HG02840 (cell line): ENCODE results near the gene TPK1.
"Not testable (repeated sequence)": the region's sequence is repeated elsewhere in the genome, so short reads cannot be mapped to it uniquely, and the experiment has no call there.

ENCODE experiments used
- ATAC-seq: cut with Tn5 transposase; IDR thresholded peaks from one replicate; pipeline ENCODE4 v1.9.1; 2021; ENCODE audit warnings: mild to moderate bottlenecking, moderate library complexity, moderate number of reproducible peaks; ENCODE audit not compliant: unreplicated experiment, low FRiP score

Gene TPK1

GRCh38 chr7:144438759-144439158 lies 397.1 kb downstream of the TPK1 start:
- no peak for ATAC-seq

DNA sequence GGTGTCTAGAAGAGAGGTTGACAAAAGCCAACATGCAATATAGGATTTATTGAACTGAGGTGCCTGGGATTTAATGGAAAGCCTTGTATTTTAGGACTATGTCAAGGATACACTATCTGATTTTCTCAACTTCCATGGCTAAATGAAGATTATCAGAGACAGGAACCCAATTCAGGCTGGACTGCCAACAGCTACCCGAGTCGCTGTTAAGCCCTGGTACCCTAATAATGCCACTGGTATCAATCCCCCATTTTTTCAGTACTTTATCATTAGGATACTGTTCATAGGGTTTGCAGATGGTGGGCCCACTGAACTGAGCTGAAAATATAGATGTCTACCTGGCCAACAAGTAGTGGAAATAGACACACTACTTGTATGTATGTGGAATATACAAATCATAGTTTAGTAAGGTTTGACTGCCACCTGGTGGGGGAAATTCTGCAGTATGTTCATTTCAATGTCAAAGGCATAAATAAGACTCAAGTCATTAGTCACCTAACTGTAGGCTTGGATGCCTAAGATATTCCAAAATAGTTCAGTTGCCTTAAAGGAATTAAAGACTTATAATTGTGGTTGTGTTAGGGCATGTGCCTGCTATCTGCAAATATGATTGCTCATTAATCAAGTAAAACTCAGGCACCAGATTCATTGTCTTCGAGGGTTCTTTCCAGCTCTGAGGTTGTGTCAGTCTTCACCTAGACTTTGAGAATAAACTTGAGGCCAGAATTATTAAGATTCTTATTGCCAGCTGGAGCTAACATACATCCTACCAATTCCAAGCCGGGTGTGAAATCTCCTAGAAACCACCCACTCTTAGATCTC lies 398.3 kb downstream of the TPK1 start:
- no peak for ATAC-seq

GRCh38 chr7:144436500-144436899 lies 399.4 kb downstream of the TPK1 start:
- no peak for ATAC-seq

GRCh38 chr7:144428431-144428830 lies 407.4 kb downstream of the TPK1 start:
- no peak for ATAC-seq

- ATAC-seq = not testable (repeated sequence)
Observed at GRCh38 chr7:144427539-144427938, 408.3 kb downstream of the TPK1 start.

GRCh38 chr7:144418931-144419330 lies 416.9 kb downstream of the TPK1 start:
- ATAC-seq = not testable (repeated sequence)

- ATAC-seq = no peak
Observed at GRCh38 chr7:144416341-144416740, 419.5 kb downstream of the TPK1 start.

DNA sequence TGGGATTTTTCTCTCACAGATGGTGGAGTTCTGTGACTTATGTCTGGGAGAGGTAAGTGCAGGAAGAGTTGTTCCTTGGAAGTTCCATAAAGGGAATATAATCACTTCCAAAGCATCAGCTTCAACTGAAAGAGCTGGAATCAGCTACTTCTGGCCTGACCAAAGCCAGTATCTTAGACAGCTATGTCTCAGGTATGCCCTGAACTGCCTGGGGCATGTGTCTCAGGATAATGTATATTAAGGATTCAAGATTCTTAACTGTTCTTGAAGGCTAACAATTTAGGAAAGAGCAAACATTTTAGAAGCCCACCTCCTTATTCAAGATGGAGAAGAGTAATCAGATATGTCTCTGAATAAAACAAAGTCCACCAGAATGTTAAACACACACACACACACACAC lies 420.0 kb downstream of the TPK1 start:
- no peak for ATAC-seq

DNA sequence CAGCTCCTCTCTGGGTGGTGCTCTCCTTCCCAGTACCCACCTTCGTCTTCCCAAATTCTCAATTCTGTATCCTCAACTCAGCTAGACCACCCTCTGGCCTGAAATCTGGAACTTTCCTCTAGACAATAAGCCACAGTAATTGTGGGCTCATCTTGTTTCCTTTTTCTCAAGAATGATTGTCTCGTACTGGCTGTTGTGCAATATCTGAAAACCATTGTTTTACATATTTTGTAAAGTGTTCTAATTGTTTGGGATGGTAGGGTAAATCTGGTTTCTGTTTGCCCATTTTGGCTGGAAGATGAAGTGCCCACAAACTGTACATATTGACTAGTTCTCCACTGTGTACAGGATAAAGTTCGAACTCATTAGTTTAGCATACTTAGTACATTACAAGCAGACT lies 421.0 kb downstream of the TPK1 start:
- ATAC-seq = no peak

GRCh38 chr7:144410441-144410840 lies 425.4 kb downstream of the TPK1 start:
- no peak for ATAC-seq

- ATAC-seq = no peak
Observed at GRCh38 chr7:144408121-144408520, 427.7 kb downstream of the TPK1 start.

GRCh38 chr7:144407266-144407931 lies 428.5 kb downstream of the TPK1 start:
- no peak for ATAC-seq

- no peak for ATAC-seq
Observed at GRCh38 chr7:144404946-144405345, 430.9 kb downstream of the TPK1 start.

- no peak for ATAC-seq
Observed at GRCh38 chr7:144403649-144404061, 432.2 kb downstream of the TPK1 start, which contains the start of gene NOBOX. Gene NOBOX (minus strand): TSS chr7:144403693.

DNA sequence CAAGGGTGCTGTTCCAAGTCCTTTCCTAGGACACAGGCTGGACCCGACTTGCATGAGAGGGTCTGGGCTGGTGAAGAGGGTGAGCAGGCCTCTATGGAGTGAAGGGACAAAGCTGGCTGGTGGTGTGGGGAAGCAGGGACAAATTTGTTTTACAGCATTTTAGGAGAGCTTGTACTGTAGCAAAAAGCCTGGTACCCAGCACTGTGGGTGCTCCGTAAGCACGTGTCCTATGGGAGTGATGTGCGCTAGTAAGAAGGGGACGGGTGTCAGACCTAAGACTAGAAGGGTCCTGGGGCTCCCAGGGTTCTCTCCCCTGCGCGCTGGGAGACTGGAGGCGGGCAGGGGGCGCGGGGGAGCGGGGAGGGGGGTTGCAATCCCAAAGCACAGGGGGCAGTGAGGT lies 432.8 kb downstream of the TPK1 start:
- no peak for ATAC-seq
